Measurements from ENCODE around the gene ZFR2. TPM values are rescaled to one million over a fixed set of nuclear protein-coding genes. Genes with fewer than 3 reads are reported as not detected.

Gene ZFR2
- total RNA-seq: 12.0 TPM

DNA sequence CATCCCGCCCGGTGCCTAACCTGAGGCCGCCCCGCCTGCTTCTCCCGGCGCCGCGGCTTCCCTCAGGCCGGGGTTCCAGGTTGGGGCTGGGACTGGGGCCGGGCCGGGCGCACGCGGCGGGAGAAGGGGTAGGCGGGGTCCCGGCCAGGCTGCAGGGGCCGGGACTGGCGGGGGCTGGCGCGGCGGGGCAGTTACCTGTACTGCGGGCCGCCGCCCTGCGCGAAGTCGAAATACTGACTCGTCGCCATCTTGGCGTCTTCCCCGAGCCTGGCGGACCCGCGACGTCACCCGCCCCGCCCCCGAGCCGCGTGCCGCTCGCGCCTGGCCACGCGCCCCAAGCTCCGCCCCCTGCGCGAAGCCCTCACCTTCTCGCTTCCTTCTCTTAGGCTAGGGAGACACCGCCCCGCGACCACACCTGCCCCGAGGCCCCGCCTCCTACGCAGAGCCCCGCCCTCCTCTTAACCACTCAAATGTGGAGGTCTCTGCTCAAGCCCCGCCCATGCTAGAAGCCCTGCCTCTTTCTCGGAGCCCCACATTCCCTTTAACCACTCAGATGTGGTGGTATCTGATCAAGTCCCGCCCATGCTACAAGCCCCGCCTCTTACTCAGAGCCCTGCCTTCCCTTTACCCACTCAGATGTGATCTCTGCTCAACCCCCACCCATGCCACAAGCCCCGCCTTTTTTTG lies at the start of gene ZFR2:
Gene ZFR2 (minus strand): TSS at position 269 of the 687 bp plus-strand sequence. CDS start 21 bp downstream, at position 248.

DNA sequence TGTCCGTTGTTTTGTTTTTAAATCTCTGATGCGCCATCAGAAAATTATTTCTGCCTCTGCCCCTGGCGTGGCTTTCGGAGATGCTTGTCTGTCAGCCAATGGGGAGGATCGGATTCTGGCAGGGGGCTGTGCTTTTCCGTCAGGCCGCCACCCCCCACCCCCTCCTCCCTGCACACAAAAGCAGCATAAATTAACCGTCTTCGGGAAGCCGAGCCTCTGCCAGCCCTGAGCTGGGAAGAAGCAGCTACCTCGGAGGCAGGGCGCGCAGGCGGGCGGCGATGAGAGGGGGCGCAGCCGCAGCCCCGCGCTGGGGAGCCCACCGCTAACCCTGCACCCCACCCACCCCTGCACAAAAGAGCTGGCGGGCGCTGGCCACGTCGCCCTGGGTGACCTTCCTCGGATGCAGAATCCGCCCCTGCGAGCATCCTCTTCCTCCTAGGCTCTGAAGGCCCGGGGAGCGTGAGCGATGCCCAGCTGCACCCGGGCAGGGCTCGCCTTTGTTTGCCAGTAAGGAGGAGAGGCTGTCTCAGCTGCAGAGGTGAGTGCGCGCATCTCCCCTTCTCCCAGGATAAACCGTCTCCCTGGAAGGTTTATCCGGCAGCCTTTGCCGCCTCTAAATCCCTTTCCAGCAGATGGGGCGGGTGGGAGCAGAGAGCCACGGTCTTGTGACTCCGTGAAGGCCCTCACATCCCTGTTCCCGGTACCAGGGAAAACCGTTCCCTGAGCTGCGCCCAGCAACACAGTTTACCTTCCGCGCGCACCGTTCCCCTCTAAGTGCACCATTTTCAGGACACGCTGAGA lies 11.8 kb upstream of the ZFR2 start, which contains the start of gene ATCAY:
Gene ATCAY (plus strand): TSS at position 215 of the 801 bp plus-strand sequence. CDS start 5,083 bp downstream, outside the sequence.

DNA sequence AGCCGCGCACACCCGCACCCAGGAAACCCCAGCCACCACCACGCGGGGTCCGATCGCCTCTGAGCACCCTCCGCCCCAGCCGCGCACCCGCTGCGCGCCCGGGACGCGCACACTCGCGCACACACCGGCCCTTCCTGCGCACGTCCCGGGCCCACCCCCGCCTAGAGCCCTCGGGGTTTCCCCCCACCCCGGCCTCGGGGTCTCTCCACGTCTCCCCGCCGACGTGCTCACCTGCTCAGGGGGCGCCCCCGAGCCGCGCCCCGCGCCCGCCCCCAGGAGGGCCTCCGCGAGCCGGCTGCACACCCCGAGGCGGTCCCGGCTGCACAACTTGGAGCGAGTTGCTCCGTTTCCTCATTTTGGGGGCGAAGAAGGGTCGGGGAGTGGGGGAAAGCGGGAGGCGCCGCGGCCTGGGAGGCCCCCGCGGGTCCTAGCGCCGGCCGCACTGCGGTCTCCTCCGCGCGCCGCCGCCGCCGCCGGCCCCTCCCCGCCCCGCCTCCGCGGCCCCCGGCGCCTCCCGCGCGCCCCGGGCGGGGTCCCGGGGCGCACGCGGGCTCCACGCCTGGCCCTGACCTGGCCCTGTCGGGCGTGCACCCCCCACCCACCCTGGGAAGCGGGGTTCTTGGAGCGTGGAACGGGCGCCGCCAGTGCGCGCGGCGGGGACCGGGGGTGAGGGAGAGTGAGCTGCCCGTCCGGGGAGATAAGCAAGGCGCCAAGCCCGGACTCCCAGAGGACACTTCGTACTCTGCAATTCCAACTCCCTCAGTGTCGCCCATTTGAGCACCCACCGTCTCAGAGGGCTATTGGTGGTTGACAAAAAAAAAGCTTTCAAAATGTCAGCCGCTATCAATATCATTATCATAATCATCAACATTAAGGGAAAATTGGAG lies 82.7 kb downstream of the ZFR2 start, which contains the start of gene MATK:
Gene MATK (minus strand): TSS at position 444 of the 887 bp plus-strand sequence. CDS start 1,246 bp downstream, outside the sequence.

DNA sequence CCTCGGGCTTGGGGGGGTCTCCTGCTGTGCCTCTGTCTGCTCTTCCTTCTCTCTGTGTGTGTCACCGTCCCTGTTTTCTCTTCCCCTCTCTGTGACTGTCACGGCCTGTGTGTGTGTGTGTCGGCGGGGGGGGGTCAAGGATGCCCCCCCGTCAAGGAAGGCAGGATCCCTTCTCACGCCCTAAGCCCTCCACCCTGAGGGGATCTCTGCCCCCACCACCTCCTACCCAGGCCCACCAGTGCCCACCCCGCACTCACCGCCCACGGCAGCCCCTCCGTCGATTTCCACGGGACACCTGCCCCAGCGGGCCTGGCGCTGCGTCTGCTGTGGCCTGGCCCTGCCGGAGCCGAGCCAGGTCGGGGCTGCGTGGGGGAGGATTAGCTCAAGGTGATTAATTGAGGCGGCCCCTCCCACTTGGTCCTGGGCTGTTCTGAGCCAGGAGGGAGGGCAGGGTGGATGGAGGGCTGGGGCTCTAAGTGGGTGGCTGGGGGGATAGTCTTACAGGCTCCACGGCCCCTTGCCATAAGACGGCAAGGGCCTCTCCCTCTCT lies 96.9 kb downstream of the ZFR2 start, which contains the start of gene RAX2:
Gene RAX2 (minus strand): TSS at position 323 of the 550 bp plus-strand sequence. CDS start 486 bp downstream, outside the sequence.

DNA sequence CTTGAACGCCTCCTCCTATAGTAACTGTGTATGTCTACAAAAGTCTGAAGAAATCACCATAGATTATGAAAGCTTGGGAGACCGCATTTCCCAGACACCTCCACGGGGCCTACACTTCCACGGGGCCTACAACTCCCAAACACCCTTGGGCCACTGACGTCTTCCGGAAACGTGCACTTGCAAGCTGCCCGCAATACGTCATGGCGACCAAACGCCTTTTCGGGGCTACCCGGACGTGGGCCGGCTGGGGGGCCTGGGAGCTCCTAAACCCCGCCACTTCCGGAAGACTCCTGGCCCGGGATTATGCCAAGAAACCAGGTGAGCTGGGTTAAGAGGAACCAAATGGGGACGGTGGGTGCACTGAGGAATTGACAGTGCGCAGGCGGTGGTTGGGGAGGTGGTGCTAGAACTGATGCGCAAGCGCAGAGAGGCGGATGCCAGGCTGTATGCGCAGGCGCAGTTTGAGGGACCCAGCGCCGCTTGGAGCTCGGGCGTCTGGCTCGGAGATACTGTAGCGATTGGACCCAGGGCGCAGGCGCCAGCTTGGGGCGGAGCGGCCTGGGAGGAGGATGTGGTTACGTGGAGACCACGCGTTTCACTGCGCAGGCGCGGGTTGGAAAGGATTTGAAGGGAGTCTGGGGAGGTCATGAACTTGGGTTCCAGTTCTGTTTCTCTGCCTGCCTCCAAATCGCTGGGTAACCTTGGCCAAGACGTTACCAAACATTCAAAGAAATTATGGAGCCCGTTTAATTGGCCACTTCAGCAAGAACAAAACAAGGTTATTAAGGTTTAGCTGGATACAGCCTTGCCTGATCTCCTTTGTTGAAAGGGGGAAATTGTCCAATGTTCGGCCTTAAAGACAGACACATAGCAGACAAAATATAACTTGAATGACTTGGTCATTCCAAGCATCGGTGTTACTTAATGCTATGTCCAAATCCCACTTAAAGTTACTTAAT lies 106.1 kb downstream of the ZFR2 start, which contains the start of gene MRPL54:
Gene MRPL54 (plus strand): TSS at position 182 of the 959 bp plus-strand sequence. CDS start 19 bp downstream, at position 201.

DNA sequence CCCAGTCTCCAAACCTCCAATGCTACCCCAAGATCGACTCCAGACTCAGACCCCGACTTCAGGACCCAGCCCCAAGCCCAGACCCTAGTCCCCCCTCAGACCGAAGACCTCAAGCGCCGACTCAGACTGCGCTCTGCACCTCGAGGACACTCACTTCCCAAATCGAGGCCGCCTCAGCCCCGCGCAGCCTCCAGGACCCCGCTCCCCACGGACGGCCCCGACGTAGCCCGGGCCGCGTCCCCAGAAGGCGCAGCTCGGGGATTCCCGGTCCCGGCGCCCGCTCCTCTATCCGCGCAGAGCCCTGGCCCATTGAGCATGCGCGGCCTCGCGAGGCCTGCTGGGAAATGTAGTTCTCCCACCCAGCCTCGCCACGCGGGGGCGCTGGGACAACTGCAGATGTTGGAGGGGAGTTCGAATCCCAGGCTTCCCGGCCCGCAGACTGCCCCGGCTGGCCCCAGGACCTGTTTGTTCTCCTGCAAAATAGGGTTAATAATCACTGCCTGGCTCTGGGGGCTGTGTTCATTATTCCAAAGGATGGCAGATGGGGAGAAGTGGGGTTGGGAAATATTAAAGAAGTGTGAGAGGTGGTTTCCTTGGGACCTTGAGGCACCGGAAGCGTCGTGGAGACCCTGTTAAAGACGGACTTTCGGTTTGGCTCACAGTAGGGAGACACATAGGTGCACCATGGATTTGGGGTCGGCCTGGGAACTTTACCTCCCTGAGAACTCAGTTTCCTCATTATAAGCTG lies 107.3 kb downstream of the ZFR2 start, which contains the start of gene APBA3:
Gene APBA3 (minus strand): TSS at position 311 of the 748 bp plus-strand sequence. CDS start 1,428 bp downstream, outside the sequence.

Small RNA genes lying within 50 kb of the gene (small RNA-seq; reads per million reads assigned to genes)
- gene AC005777.1: not detected

Other genes with a start within 250 kb of the ZFR2 start
- gene CACTIN, start 242.2 kb downstream of the ZFR2 start, total RNA-seq: 16.6 TPM
- 27.9 TPM for gene PIP5K1C, start 168.6 kb downstream of the ZFR2 start, total RNA-seq
- 1.2 TPM for gene TJP3, start 160.7 kb downstream of the ZFR2 start, total RNA-seq
- gene APBA3, start 107.3 kb downstream of the ZFR2 start, total RNA-seq: 11.3 TPM
- gene MRPL54, start 106.4 kb downstream of the ZFR2 start, total RNA-seq: 34.4 TPM
- gene RAX2, start 96.8 kb downstream of the ZFR2 start, total RNA-seq: not detected
- gene MATK, start 82.7 kb downstream of the ZFR2 start, total RNA-seq: 25.1 TPM
- gene ATCAY, start 11.6 kb upstream of the ZFR2 start, total RNA-seq: 105 TPM
- gene NMRK2, start 64.0 kb upstream of the ZFR2 start, total RNA-seq: not detected
- gene DAPK3, start 102.1 kb upstream of the ZFR2 start, total RNA-seq: 58.1 TPM
- 1,635 TPM for gene EEF2, start 116.4 kb upstream of the ZFR2 start, total RNA-seq
- gene PIAS4, start 138.7 kb upstream of the ZFR2 start, total RNA-seq: 21.9 TPM
- 2.5 TPM for gene ZBTB7A, start 197.9 kb upstream of the ZFR2 start, total RNA-seq